IMR-90 (cell line): ENCODE results near the gene FAM120A. TPM values are rescaled to one million over a fixed set of nuclear protein-coding genes. Genes with fewer than 3 reads are reported as not detected.

Experiments
- ATAC-seq: fragments of 200-7000 bp; cut with Tn5 transposase; 2 replicates; pipeline ENCODE4 v1.9.1; 2020; ENCODE audit warnings: low read depth, mild to moderate bottlenecking, moderate library complexity
- BruUV-seq: library from RNA; stranded (reverse); fragments of 400-500 nt; replicated peaks from 2 replicates; lab custom pipeline; 2021; lab: Mats Ljungman, UMichigan
- CTCF ChIA-PET: fragments of 300-600 bp; formaldehyde crosslinking; extraction: SDS; loops from one replicate; lab custom pipeline; 2021; ENCODE audit warnings: antibody characterized with exemption; lab: Yijun Ruan, JAX
- POLR2A ChIA-PET: fragments of 300-600 bp; sonication (Branson Sonifier 250); formaldehyde crosslinking; loops from one replicate; lab custom pipeline; 2022; ENCODE audit warnings: antibody characterized with exemption; ENCODE audit not compliant: unreplicated experiment; lab: Charles Lee
- DNase-seq: peaks from one replicate; pipeline ENCODE4 v3.0.0; 2013
- H2AFZ ChIP-seq: replicated peaks from 2 replicates; pipeline ENCODE3; 2013; ENCODE audit warnings: low read length, mild to moderate bottlenecking; ENCODE audit not compliant: poor library complexity
- H2AK5ac ChIP-seq: 2 replicates; pipeline ENCODE4 v1.6.1; 2013; ENCODE audit warnings: low read depth, low read length, inconsistent platforms
- H2AK9ac ChIP-seq: replicated peaks from 2 replicates; pipeline ENCODE3; 2013; ENCODE audit warnings: mild to moderate bottlenecking, low read depth, low read length, moderate library complexity; ENCODE audit not compliant: poor library complexity
- H2BK120ac ChIP-seq: 2 replicates; pipeline ENCODE4 v1.6.1; 2013; ENCODE audit warnings: low read depth, low read length, inconsistent platforms
- H2BK15ac ChIP-seq: 3 replicates; pipeline ENCODE4 v1.6.1; 2013; ENCODE audit warnings: low read depth, low read length, inconsistent platforms
- H2BK20ac ChIP-seq: 2 replicates; pipeline ENCODE4 v1.6.1; 2013; ENCODE audit warnings: low read depth, mild to moderate bottlenecking, inconsistent platforms, low read length, moderate library complexity
- H2BK5ac ChIP-seq: 2 replicates; pipeline ENCODE4 v1.6.1; 2013; ENCODE audit warnings: mild to moderate bottlenecking, low read depth, low read length, inconsistent platforms; ENCODE audit not compliant: poor library complexity, severe bottlenecking
- H3K14ac ChIP-seq: replicated peaks from 2 replicates; pipeline ENCODE4 v1.6.1; 2013; ENCODE audit warnings: low read depth, low read length, inconsistent platforms
- H3K18ac ChIP-seq: 2 replicates; pipeline ENCODE4 v1.6.1; 2013; ENCODE audit warnings: low read depth, low read length, control low read depth
- H3K23ac ChIP-seq: 2 replicates; pipeline ENCODE4 v1.6.1; 2013; ENCODE audit warnings: low read depth, low read length, inconsistent platforms
- H3K27ac ChIP-seq: 2 replicates; pipeline ENCODE4 v1.5.1; 2013; ENCODE audit warnings: mild to moderate bottlenecking, control low read depth, low read length; ENCODE audit not compliant: insufficient read depth
- H3K27me3 ChIP-seq: 2 replicates; pipeline ENCODE4 v1.6.1; 2013; ENCODE audit warnings: low read length; ENCODE audit not compliant: control insufficient read depth, insufficient read depth
- H3K36me3 ChIP-seq: 2 replicates; pipeline ENCODE4 v1.6.1; 2013; ENCODE audit warnings: low read length, mixed read lengths; ENCODE audit not compliant: control insufficient read depth, insufficient read depth
- H3K4ac ChIP-seq: 2 replicates; pipeline ENCODE4 v1.6.1; 2013; ENCODE audit warnings: low read depth, low read length, inconsistent platforms
- H3K4me1 ChIP-seq: 2 replicates; pipeline ENCODE4 v1.6.1; 2013; ENCODE audit warnings: low read length, mixed read lengths; ENCODE audit not compliant: control insufficient read depth, insufficient read depth
- H3K4me2 ChIP-seq: 2 replicates; pipeline ENCODE4 v1.6.1; 2013; ENCODE audit warnings: low read depth, mild to moderate bottlenecking, control low read depth, low read length, moderate library complexity
- H3K4me3 ChIP-seq: 2 replicates; pipeline ENCODE4 v1.5.1; 2013; ENCODE audit warnings: low read depth, mild to moderate bottlenecking, control low read depth, low read length, moderate library complexity; ENCODE audit not compliant: insufficient read depth
- H3K56ac ChIP-seq: 2 replicates; pipeline ENCODE4 v1.6.1; 2013; ENCODE audit warnings: low read length, inconsistent platforms; ENCODE audit not compliant: insufficient read depth; ENCODE audit errors: extremely low read depth
- H3K79me1 ChIP-seq, 2 experiments: 2 replicates each; pipeline ENCODE4 v1.6.1; 2013; ENCODE audit warnings: low read length in 2 of 2, inconsistent platforms in 1 of 2, low read depth in 1 of 2
- H3K9ac ChIP-seq: 2 replicates; pipeline ENCODE4 v1.6.1; 2013; ENCODE audit warnings: low read depth, low read length, control low read depth
- H3K9me1 ChIP-seq: 2 replicates; pipeline ENCODE4 v1.6.1; 2013; ENCODE audit warnings: low read length, inconsistent platforms; ENCODE audit not compliant: insufficient read depth
- H3K9me3 ChIP-seq: 2 replicates; pipeline ENCODE4 v1.6.1; 2013; ENCODE audit warnings: low read length; ENCODE audit not compliant: control insufficient read depth, insufficient read depth
- H4K20me1 ChIP-seq: 2 replicates; pipeline ENCODE4 v1.6.1; 2013; ENCODE audit warnings: low read length, inconsistent platforms; ENCODE audit not compliant: insufficient read depth
- H4K5ac ChIP-seq: 2 replicates; pipeline ENCODE4 v1.6.1; 2013; ENCODE audit warnings: mild to moderate bottlenecking, low read depth, low read length, control low read depth
- H4K8ac ChIP-seq, 2 experiments: 2 replicates each; pipeline ENCODE4 v1.6.1; 2013; ENCODE audit warnings: low read depth in 2 of 2, low read length in 2 of 2, control low read depth in 1 of 2, inconsistent platforms in 1 of 2
- H4K91ac ChIP-seq: 2 replicates; pipeline ENCODE4 v1.6.1; 2013; ENCODE audit warnings: low read depth, low read length, inconsistent platforms; ENCODE audit not compliant: insufficient read depth
- CTCF ChIP-seq: conservative IDR thresholded peaks from 2 replicates; pipeline ENCODE4 v1.5.1; 2012; ENCODE audit warnings: mild to moderate bottlenecking, low read depth, low read length, improper control_type of control experiment
- ELK1 ChIP-seq: fragments of 150-350 bp; IDR thresholded peaks from 2 replicates; pipeline ENCODE4 v1.6.1; 2016; ENCODE audit warnings: low read depth, mild to moderate bottlenecking, low read length, moderate library complexity, borderline replicate concordance
- POLR2A ChIP-seq: IDR thresholded peaks from 2 replicates; pipeline ENCODE4 v1.6.1; 2012; ENCODE audit warnings: mild to moderate bottlenecking, low read depth, low read length
- SMC3 ChIP-seq: fragments of 150-350 bp; IDR thresholded peaks from 2 replicates; pipeline ENCODE4 v1.6.1; 2016; ENCODE audit warnings: low read depth, mild to moderate bottlenecking, antibody characterized with exemption, low read length, moderate library complexity
- USF2 ChIP-seq: fragments of 150-350 bp; IDR thresholded peaks from 2 replicates; pipeline ENCODE4 v1.6.1; 2017; ENCODE audit warnings: mild to moderate bottlenecking, antibody characterized with exemption, low read length, low read depth
- WGBS, 2 experiments: methylation state at CpG; one replicate each; pipeline versions ENCODE4 v1.1.5 to v1.1.7; 2013; ENCODE audit warnings: missing lambda C conversion rate in 2 of 2; ENCODE audit not compliant: insufficient read length in 1 of 2; ENCODE audit errors: extremely low coverage in 2 of 2; 5-methylcytosine and 5-hydroxymethylcytosine counted together
- dilution Hi-C: fragments of 300-500 bp; cut with HindIII; formaldehyde crosslinking; loops from one replicate; pipeline ENCODE4 v1.14.3; 2018; ENCODE audit warnings: low sequenced_read_pairs; ENCODE audit not compliant: unreplicated experiment
- in situ Hi-C: fragments of 300-500 bp; cut with MboI; formaldehyde crosslinking; loops from 3 replicates; pipeline ENCODE4 v1.14.3; 2019; ENCODE audit warnings: low sequenced_read_pairs, inconsistent platforms, mixed read lengths
- intact Hi-C: fragments of 100-400 bp; cut with micrococcal nuclease; formaldehyde crosslinking; loops from 2 replicates; pipeline ENCODE4 v1.10.0; 2022
- polyA plus RNA-seq, 3 experiments: library from polyadenylated mRNA; depleted of rRNA; stranded (reverse); fragments of >200 nt; gene quantifications; 2 replicates each; pipeline ENCODE4 v1.2.3, GENCODE V29; 2012; ENCODE audit warnings: low replicate concordance in 1 of 3
- total RNA-seq: library from RNA; depleted of rRNA; stranded (reverse); fragments of >200 nt; gene quantifications from 2 replicates; pipeline ENCODE4 v1.2.3, GENCODE V29; 2012

Gene FAM120A
- total and polyA plus RNA-seq, 2 of the 4 experiments (the other 2 are of a cell fraction): 61.6 to 75.1 TPM

- Histone ChIP-seq H3K9me3 (peaks cover 3% of the 10 kb centered on the region; the same call in 1 of the 2 replicates), H3K23ac (no peak overlapping the region), H4K91ac (no peak overlapping the region), H3K4ac (no peak overlapping the region), H4K8ac (no peak overlapping the region), H3K4me3 (no peak overlapping the region), H3K9me1 (peaks cover 26% of the 10 kb centered on the region; the same call in 1 of the 2 replicates), H3K9ac (no peak overlapping the region), H3K18ac (no peak overlapping the region), H2BK20ac (no peak overlapping the region), H3K79me1 (peaks cover 19 to 90% of the 10 kb centered on the region in 2 experiments), H3K27ac (no peak overlapping the region), H2BK15ac (no peak overlapping the region), H3K14ac (no peak overlapping the region), H2AK9ac (peak overlapping the region; percentile 79), H2BK120ac (no peak overlapping the region), H2AFZ (peak overlapping the region; percentile 35), H3K4me2 (peak overlapping the region; percentile 16; the same call in 1 of the 2 replicates), H3K56ac (no peak overlapping the region), H3K4me1 (peaks cover 6% of the 10 kb centered on the region), H2BK5ac (no peak overlapping the region), H4K20me1 (peaks cover 82% of the 10 kb centered on the region), H3K27me3 (no peaks in the 10 kb centered on the region), H3K36me3 (no peaks in the 10 kb centered on the region), H4K5ac (no peak overlapping the region), H2AK5ac (no peak overlapping the region)
- DNase-seq: peak; percentile 47
- peak; percentile 22 for ATAC-seq
- in situ Hi-C loops: no loop called here
- dilution Hi-C loops: no loop called here
- intact Hi-C loops: no loop called here
- BruUV-seq: no TSS peak
- ChIA-PET CTCF (interaction anchor here (0.6 kb wide), 1 partner anchor 837 kb away, joined by 10 read pairs; no protein-coding TSS in a partner anchor), POLR2A (no interaction called here)
- no peak for TF ChIP-seq USF2
- TF ChIP-seq POLR2A: no peak
- no peak for TF ChIP-seq CTCF
- TF ChIP-seq SMC3: no peak
- no peak for TF ChIP-seq ELK1
- WGBS, 2 experiments: 94% methylated on average over 2 of the region's 12 CpGs; no CpG with 5 or more reads in 1 of the 2 experiments
These were observed 137.4 kb downstream of the FAM120A start for GRCh38 chr9:93588641-93589609.
